Activated T-helper 2 cell treated with anti-CD3 and anti-CD28 coated beads, Interferon-gamma antibody, Interleukin-2, Interleukin-4, amounts not matched to agents 10 μg/mL and 5 μg/mL and 100 μg/mL, durations not matched to agents 14 hours and 24 hours and 36 hours (primary cell): Measurements from ENCODE around the gene SMARCA4. TPM values are rescaled to one million over a fixed set of nuclear protein-coding genes. Genes with fewer than 3 reads are reported as not detected.
"Not testable (repeated sequence)": the region's sequence is repeated elsewhere in the genome, so short reads cannot be mapped to it uniquely, and the experiment has no call there.

ENCODE experiments used
- DNase-seq: peaks from one replicate; pipeline ENCODE4 v3.0.0; 2021; ENCODE audit warnings: low spot score
- H3K27ac Mint-ChIP-seq: one replicate; pipeline ENCODE4 v1.8.0; 2021; ENCODE audit warnings: mixed read lengths
- H3K27me3 Mint-ChIP-seq: one replicate; pipeline ENCODE4 v1.8.0; 2021; ENCODE audit warnings: low read depth, mixed read lengths
- H3K36me3 Mint-ChIP-seq: one replicate; pipeline ENCODE4 v1.8.0; 2021; ENCODE audit warnings: low read depth, mixed read lengths
- H3K4me1 Mint-ChIP-seq: one replicate; pipeline ENCODE4 v1.8.0; 2021; ENCODE audit warnings: low read depth, mixed read lengths
- H3K4me3 Mint-ChIP-seq: one replicate; pipeline ENCODE4 v1.8.0; 2021; ENCODE audit warnings: low read depth, mild to moderate bottlenecking, moderate library complexity, mixed read lengths
- H3K9me3 Mint-ChIP-seq: one replicate; pipeline ENCODE4 v1.8.0; 2021; ENCODE audit warnings: mixed read lengths
- intact Hi-C: fragments of 100-400 bp; cut with micrococcal nuclease; formaldehyde crosslinking; loops from one replicate; pipeline ENCODE4 v1.15.1; 2023
- total RNA-seq: library from RNA; stranded (reverse); gene quantifications from 2 replicates; pipeline ENCODE4 v1.2.3, GENCODE V29; 2022

The SMARCA4 gene
- total RNA-seq, 1 donor from 2014 or later: 149 TPM

GRCh38 chr19:10921910-10922637, 38.8 kb upstream of the SMARCA4 start:
- Mint-ChIP-seq H3K4me3 (no peak overlapping the region), H3K27ac (no peak overlapping the region), H3K27me3 (no peaks in the 10 kb centered on the region), H3K9me3 (no peaks in the 10 kb centered on the region), H3K4me1 (peaks cover under 1% of the 10 kb centered on the region), H3K36me3 (peaks cover 31% of the 10 kb centered on the region)
- intact Hi-C loops: no loop called here
- DNase-seq: no peak

- H3K27me3 Mint-ChIP-seq: no peaks in the 10 kb centered on the region
- H3K9me3 Mint-ChIP-seq: no peaks in the 10 kb centered on the region
- no peak overlapping the region for H3K27ac Mint-ChIP-seq
- peaks cover 35% of the 10 kb centered on the region for H3K36me3 Mint-ChIP-seq
- H3K4me3 Mint-ChIP-seq: no peak overlapping the region
- H3K4me1 Mint-ChIP-seq: peaks cover 6% of the 10 kb centered on the region
- intact Hi-C loops: no loop called here
- DNase-seq: no peak
These were observed 38.2 kb upstream of the SMARCA4 start for GRCh38 chr19:10922638-10923014.

DNA sequence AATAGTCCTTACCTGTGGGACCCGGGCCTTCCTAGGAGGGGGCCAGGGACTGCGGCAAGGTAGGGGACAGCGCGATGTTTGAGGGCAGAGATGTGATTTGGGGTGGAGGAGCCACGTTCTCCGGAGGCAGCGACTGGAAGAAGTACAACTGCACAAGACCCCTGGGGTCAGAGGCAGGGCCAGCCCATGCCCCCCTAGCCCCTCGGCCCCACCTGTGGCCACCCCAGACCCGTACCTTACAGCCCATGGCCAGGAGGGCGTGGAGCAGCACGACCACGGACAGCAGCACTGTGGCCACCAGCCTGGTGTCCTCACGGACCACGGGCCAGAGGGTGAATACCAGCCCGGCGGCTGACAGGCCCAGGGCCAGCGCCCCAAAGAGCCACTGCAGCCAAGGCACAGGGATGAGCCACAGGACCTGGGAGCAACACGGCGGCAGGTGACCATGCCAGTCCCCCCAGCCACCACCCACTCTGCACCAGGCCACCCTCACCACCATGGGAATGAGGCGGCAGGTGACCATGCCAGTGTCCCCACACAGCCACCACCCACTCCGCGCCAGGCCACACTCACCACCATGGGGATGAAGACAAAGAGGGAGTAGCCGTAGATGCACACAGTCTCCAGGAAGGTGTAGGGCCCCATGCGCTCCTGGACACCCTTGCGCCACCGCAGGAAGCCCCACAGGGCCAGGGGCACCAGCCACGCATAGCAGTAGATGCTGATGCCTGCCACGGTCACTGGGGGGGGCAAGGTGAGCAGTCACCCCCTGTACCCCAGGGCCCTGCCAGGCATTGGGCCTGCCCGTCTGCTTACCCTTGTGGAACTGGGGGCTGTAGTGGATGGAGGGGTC, 37.3 kb upstream of the SMARCA4 start:
- H3K4me1 Mint-ChIP-seq: peaks cover 10% of the 10 kb centered on the region
- intact Hi-C loops: no loop called here
- no peak overlapping the region for H3K27ac Mint-ChIP-seq
- peaks cover 35% of the 10 kb centered on the region for H3K36me3 Mint-ChIP-seq
- no peaks in the 10 kb centered on the region for H3K27me3 Mint-ChIP-seq
- DNase-seq: no peak
- H3K4me3 Mint-ChIP-seq: no peak overlapping the region
- H3K9me3 Mint-ChIP-seq: no peaks in the 10 kb centered on the region

GRCh38 chr19:10924597-10924996, 36.2 kb upstream of the SMARCA4 start:
- no peak for DNase-seq
- Mint-ChIP-seq H3K4me1 (peaks cover 10% of the 10 kb centered on the region), H3K9me3 (no peaks in the 10 kb centered on the region), H3K27ac (no peak overlapping the region), H3K4me3 (no peak overlapping the region), H3K27me3 (no peaks in the 10 kb centered on the region), H3K36me3 (peaks cover 28% of the 10 kb centered on the region)
- intact Hi-C loops: no loop called here

GRCh38 chr19:10927730-10928562, 32.9 kb upstream of the SMARCA4 start:
- H3K4me1 Mint-ChIP-seq: peaks cover 13% of the 10 kb centered on the region
- no peak for DNase-seq
- H3K36me3 Mint-ChIP-seq: peaks cover 27% of the 10 kb centered on the region
- no peaks in the 10 kb centered on the region for H3K9me3 Mint-ChIP-seq
- intact Hi-C loops: loop anchor here (1.0 to 2.0 kb wide), 2 partner anchors 33 to 57 kb away; partner anchors contain the start of genes CARM1 and SMARCA4
- H3K4me3 Mint-ChIP-seq: peak overlapping the region; percentile 94
- H3K27ac Mint-ChIP-seq: peak overlapping the region; percentile 80
- H3K27me3 Mint-ChIP-seq: no peaks in the 10 kb centered on the region

- intact Hi-C loops: loop anchor here (1.0 to 2.0 kb wide), 2 partner anchors 33 to 58 kb away; partner anchors contain the start of genes CARM1 and SMARCA4
- H3K36me3 Mint-ChIP-seq: peaks cover 27% of the 10 kb centered on the region
- peak; percentile 91 for DNase-seq
- H3K27me3 Mint-ChIP-seq: no peaks in the 10 kb centered on the region
- peak within 1 kb of the TSS; percentile 94 for H3K4me3 Mint-ChIP-seq
- H3K27ac Mint-ChIP-seq: peak within 1 kb of the TSS; percentile 80
- no peaks in the 10 kb centered on the region for H3K9me3 Mint-ChIP-seq
- H3K4me1 Mint-ChIP-seq: peaks cover 13% of the 10 kb centered on the region
These were observed 32.0 kb upstream of the SMARCA4 start, which contains the start of the genes TIMM29 and YIPF2 for GRCh38 chr19:10928563-10929401. TSS of gene TIMM29 (plus strand) at chr19:10928811. CDS start at chr19:10928823, 12 bp downstream. TSS of gene YIPF2 (minus strand) at chr19:10928639. CDS start at chr19:10928410, 229 bp downstream.

DNA sequence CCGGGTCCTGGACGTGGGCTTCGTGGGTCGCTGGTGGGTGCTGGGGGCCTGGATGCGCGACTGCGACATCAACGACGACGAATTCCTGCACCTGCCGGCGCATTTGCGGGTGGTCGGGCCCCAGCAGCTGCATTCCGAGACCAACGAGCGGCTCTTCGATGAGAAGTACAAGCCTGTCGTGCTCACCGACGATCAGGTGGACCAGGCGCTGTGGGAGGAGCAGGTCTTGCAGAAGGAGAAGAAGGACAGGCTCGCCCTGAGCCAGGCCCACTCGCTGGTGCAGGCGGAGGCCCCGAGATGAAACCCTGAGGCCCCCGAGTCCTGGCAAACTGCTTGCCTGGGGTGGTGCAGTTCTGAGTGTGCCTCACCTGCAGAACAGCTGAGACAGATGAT, 31.4 kb upstream of the SMARCA4 start:
- Mint-ChIP-seq H3K9me3 (no peaks in the 10 kb centered on the region), H3K4me3 (peak overlapping the region; percentile 94), H3K4me1 (peaks cover 13% of the 10 kb centered on the region), H3K27me3 (no peaks in the 10 kb centered on the region), H3K36me3 (peaks cover 24% of the 10 kb centered on the region), H3K27ac (no peak overlapping the region)
- no peak for DNase-seq
- intact Hi-C loops: loop anchor here (2.0 kb wide), 1 partner anchor 59 kb away; the partner anchor contains the start of gene CARM1

DNA sequence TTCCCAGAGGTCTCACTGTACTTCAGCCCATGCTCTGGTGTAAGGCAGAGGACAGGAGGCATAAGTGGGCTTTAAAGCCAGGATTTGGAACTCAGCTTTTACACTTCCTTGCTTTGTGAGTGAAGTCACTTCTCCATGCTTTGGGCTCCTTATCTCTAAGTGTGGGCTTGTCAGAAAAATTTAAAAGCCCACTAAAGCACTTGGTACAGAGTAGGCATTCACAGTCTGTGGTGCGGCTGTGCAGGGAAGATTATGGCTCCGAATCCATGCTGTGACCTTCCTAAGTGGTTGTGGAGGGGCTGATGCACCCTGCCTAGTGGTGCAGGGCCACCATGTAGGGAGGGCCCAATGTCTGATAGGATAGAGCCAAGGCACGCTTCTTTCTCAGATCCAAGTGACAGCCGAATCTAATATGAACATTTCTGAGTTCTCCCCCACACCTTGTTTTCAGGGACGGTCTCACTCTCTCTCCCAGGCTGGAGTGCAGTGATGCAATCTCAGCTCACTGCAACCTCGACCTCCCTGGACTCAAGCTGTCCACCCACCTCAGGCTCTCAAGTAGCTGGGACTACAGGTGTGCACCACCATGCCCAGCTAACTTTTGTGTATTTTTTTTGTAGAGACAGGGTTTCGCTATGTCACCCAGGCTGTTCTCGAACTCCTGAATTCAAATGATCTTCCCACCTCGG, 25.3 kb upstream of the SMARCA4 start:
- Mint-ChIP-seq H3K36me3 (peaks cover 7% of the 10 kb centered on the region), H3K4me1 (peaks cover 2% of the 10 kb centered on the region), H3K27me3 (no peaks in the 10 kb centered on the region), H3K9me3 (no peaks in the 10 kb centered on the region), H3K27ac (no peak overlapping the region), H3K4me3 (no peak overlapping the region)
- DNase-seq: no peak
- intact Hi-C loops: loop anchor here (10.0 kb wide), 1 partner anchor 69 kb away; no protein-coding TSS in a partner anchor

- Mint-ChIP-seq H3K27ac (no peak overlapping the region), H3K4me3 (no peak overlapping the region), H3K9me3 (no peaks in the 10 kb centered on the region), H3K27me3 (no peaks in the 10 kb centered on the region), H3K4me1 (peaks cover 2% of the 10 kb centered on the region), H3K36me3 (peaks cover 4% of the 10 kb centered on the region)
- intact Hi-C loops: loop anchor here (10.0 kb wide), 1 partner anchor 68 kb away; no protein-coding TSS in a partner anchor
- no peak for DNase-seq
These were observed 24.2 kb upstream of the SMARCA4 start for GRCh38 chr19:10936661-10937084.

- not testable (repeated sequence) for H3K36me3 Mint-ChIP-seq, H3K4me1 Mint-ChIP-seq, DNase-seq, H3K27me3 Mint-ChIP-seq, H3K27ac Mint-ChIP-seq, H3K9me3 Mint-ChIP-seq, H3K4me3 Mint-ChIP-seq
- intact Hi-C loops: loop anchor here (1.0 kb wide), 1 partner anchor 22 kb away; no protein-coding TSS in a partner anchor
These were observed 19.2 kb upstream of the SMARCA4 start for GRCh38 chr19:10941649-10942048.

GRCh38 chr19:10943412-10943811, 17.4 kb upstream of the SMARCA4 start:
- H3K36me3 Mint-ChIP-seq, H3K27ac Mint-ChIP-seq, H3K9me3 Mint-ChIP-seq, intact Hi-C loops, H3K4me1 Mint-ChIP-seq, H3K4me3 Mint-ChIP-seq, H3K27me3 Mint-ChIP-seq, DNase-seq: not testable (repeated sequence)
